GM21737 (cell line): Measurements from ENCODE around the gene GPBP1.
A peak's percentile ranks its signal among the peaks of the same experiment; 100 is the strongest.
"Not testable (repeated sequence)": the region's sequence is repeated elsewhere in the genome, so short reads cannot be mapped to it uniquely, and the experiment has no call there.

Source experiments
- ATAC-seq: cut with Tn5 transposase; IDR thresholded peaks from one replicate; pipeline ENCODE4 v1.9.1; 2021; ENCODE audit warnings: mild to moderate bottlenecking, moderate library complexity; ENCODE audit not compliant: unreplicated experiment

GPBP1 gene

DNA sequence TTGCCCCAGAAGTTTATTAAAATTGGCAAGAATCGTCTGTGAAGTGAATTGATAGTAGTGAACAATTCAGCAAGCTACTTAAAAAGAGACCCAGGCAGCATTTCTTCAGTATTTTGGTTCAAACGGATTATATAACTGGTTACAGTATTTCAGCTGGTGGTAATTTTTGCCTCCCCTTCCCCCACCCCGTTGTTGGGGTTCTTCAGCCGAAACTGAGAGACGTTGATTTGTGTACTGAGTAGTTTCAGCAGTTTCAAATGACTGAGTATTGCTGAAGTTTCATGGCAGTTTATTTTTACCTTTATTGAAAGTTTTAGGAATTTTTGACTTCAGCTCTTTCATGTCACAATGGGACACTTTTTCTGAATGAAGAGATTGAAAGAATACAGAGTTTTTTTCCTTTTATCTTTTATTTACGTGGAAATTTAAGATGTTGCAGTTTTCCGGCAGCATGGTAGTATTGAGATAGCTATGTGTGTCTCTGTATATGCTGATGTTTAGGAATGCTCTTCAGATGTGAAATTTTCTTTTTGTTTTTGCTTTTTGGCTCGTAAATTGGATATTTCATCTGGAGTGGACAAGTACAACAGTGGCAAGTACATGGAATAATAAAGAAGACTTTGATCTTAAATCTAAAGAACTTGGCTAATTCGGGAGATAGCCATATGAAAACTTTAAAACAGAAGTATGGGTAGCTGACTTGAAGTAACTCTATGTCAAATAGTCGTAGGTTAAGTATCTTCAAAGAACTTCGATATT, 1.9 kb downstream of the GPBP1 start:
- ATAC-seq, result peak; percentile 15

DNA sequence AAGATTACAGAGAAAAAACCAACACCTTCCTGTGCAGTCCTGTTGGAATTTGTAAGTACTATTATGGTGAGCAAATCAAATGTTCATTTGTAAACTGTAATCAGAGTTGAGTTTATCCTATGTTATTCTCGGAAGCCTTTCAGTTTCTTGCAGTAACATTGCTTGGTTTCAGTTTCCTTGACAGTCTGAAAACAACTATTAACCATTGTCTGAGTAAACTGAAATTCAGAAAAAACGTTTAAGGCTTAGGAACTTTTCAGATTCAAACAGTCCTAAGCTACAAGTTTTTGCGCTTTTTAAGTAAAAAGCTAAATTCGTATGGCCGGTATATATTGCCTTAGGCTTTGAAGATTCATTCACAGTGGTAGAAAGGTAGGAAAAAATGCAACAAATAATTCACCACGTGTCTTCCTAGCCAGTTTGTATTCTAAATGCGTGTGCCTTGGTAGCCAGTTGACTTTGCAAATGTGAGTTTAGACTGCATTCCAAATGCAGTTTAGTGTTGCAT, 2.5 kb downstream of the GPBP1 start:
- ATAC-seq, result no peak

- no peak for ATAC-seq
Measured at GRCh38 chr5:57177479-57178156, 3.8 kb downstream of the GPBP1 start.

DNA sequence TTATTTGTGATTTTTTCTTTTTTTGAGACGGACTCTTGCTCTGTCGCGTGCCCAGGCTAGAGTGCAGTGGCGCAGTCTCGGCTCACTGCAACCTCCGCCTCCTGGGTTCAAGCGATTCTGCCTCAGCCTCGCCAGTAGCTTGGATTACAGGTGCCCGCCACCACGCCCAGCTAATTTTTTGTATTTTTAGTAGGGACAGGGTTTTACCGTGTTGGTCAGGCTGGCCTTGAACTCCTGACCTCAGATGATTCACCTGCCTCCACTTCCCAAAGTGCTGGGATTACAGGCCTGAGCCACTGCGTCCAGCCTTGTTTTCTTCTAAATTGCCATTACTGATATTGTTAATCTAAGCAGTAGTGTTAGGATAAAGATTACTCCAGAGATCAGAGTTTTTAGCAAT, 4.4 kb downstream of the GPBP1 start:
- ATAC-seq, result not testable (repeated sequence)

DNA sequence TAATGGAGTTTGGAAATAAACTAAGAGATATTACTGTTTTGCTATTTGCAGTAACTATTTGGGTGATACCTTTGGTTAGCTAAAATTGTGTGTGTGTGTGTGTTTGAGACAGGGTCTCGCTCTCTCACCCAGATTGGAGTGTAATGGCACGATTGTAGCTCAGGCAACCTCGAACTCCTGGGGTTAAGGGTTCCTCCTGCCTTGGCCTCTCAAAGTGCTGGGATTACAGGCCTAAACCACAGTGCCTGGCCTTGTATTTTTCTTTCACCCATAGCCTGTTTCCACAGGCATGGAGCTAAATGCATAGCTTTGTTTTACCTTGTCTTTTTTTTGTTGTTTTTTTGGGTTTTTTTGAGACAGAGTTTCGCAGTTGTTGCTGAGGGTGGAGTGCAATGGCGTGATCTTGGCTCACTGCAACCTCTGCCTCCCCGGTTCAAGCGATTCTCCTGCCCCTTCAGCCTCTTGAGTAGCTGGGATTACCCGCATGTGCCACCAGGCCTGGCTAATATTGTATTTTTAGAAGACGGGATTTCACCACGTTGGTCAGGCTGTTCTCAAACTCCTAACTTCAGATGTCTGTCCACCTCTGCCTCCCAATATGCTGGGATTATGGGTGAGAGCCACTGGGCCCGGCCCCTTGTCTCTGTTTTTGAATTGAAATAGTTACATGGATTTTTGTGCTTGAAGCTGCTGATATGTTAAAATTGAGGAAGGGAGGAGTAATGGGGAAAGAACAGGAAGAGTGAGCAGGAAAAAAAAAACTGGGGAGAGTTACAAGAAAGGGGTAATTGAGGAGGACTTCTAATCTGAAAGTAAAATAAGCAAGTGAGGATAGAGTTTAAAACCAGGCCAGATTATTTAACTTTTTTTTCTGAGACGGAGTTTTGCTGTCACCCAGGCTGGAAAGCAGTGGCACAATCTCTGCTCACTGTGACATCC, 5.7 kb downstream of the GPBP1 start:
- no peak for ATAC-seq

- no peak for ATAC-seq
Measured at GRCh38 chr5:57181154-57181553, 7.3 kb downstream of the GPBP1 start.

DNA sequence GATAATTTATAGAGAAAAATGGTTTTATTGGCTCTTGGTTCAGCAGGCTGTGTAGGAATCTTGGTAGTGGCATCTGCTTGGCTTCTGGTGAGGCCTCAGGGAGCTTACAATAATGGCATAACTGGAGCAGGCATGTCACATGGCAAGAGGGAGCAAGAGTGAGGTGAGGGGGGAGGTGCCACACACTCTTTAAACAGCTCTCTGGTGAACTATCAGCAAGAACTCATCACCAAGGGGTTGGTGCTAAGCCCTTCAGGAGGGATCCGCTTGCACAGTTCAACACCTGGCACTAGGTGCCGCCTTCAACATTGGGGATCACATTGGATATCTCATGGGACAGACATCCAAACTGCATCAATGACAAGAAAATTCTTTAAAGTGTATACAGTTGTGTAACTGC, 10.5 kb downstream of the GPBP1 start:
- ATAC-seq, result no peak

DNA sequence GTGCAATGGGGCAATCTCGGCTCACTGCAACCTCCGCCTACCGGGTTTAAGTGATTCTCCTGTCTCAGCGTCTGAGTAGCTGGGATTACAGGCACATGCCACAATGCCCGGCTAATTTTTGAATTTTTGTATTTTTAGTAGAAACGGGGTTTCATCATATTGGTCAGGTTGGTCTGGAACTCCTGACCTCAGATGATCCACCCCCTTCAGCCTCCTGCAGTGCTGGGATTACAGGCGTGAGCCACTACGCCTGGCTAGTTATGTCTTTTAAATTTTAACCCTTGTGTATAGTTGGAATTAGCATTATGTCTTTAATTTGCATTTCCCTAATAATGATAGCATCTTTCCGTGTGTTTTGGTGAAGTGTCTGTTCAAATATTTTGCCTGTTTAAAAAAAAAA, 11.5 kb downstream of the GPBP1 start:
- ATAC-seq, result no peak

DNA sequence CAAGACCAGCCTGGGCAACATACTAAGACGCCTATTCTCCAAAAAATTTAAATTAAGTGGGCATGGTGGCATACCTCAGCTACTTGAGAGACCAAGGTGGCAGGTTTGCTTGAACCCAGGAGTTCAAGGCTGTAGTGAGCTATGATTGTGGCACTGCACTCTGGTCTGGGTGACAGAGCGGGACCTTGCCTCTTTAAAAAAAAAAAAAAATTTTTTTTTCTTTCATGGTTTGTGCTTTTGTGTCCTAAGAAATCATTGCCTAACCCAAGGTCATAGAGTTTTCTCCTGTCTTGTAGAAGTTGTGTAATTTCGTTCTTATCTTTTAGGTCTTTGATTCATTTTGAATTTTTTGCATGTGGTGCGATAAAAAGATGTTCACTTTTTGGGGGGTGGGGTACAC, 12.3 kb downstream of the GPBP1 start:
- ATAC-seq, result no peak

DNA sequence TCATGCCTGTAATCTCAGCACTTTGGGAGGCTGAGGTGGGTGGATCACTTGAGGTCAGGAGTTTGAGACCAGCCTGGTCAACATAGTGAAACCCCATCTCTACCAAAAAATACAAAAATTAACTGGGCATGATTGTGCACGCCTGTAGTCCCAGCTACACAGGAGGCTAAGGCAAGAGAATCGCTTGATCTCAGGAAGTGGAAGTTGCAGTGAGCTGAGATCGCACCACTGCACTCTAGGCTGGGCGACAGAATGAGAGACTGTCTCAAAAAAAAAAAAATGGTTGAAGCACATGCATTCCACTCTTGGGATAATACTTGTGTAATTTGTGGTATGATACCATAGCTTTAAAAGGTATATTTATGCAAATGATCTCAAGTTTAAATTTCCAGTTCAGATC, 14.1 kb downstream of the GPBP1 start:
- not testable (repeated sequence) for ATAC-seq

DNA sequence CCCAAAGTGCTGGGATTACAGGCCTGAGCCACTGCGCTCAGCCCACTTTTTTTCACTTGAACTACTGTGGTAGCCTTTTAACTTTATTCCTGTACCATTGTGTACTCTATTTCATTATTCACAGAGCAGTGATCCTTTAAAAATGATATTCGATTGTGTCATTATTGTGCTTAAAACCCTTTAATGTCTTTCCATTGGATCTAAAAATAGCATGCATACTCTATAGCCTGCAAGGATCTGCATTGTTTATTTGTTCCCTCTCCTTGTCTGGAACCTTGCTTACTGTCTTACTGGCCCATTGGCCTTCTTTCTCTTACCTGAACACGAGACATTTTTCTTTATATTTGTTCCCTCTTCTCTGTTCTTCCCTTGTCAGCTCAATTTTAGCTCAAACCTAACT, 15.7 kb downstream of the GPBP1 start:
- ATAC-seq, result no peak

- ATAC-seq, result no peak
Measured at GRCh38 chr5:57190593-57190992, 16.7 kb downstream of the GPBP1 start.

DNA sequence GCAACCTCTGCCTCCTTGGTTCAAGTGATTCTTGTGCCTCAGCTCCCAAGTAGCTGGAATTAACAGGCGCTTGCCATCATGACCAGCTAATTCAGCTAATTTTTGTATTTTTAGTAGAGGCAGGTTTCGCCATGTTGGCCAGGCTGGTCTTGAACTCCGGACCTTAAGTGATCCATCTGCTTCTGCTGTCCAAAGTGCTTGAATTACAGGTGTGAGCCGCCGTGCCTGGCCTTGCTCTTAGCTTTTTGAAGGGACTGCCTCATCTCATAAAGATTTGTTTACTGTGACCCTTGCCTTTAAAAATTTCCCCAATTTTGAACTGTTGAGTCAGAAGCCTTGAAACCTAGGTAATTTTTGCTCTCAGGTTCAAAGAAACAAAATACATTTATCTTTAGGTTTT, 17.3 kb downstream of the GPBP1 start:
- ATAC-seq, result no peak

- ATAC-seq, result no peak
Measured at GRCh38 chr5:57191986-57192385, 18.1 kb downstream of the GPBP1 start.

- ATAC-seq, result not testable (repeated sequence)
Measured at GRCh38 chr5:57192832-57193231, 19.0 kb downstream of the GPBP1 start.

GRCh38 chr5:57193757-57194413, 20.0 kb downstream of the GPBP1 start:
- ATAC-seq, result no peak

- ATAC-seq, result no peak
Measured at GRCh38 chr5:57194653-57195052, 20.8 kb downstream of the GPBP1 start.

GRCh38 chr5:57195060-57195459, 21.2 kb downstream of the GPBP1 start:
- ATAC-seq, result no peak

DNA sequence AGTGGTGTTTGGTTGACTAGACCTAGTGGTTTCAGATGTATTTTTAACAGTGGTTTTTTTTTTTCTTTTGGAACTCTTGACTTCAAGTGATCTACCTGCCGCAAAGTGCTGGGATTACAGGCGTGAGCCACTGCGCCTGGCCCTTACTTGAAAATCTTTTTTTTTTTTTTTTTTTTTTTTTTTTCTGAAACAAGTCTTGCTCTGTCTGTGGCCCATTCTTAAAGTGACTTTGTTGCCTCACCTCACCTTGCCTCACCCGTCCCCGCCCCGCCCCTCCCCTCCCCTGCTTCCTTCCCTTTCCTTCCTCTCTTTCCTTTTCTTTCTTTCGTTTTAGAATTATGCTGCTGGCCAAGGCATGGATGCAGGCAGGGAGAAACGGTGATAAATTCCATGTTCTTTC, 26.0 kb downstream of the GPBP1 start:
- ATAC-seq, result no peak

DNA sequence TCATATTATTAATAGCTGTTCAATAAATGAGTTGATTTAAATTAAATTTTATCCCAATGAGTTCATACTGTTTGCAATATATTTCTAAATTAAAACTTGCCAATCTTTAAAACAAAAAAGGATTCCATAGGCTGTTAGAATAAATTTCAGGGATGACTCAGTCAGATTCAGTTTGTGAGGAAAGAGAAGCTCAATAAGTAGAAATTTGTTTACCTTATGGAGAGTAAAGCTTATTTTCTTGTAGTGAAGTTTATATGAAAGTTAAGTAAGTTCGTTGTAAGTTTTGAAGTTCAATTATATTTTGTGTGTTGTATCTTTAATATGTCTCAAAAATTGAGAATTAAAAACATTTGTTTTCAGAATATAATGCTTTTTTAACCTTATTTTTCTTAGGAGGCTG, 29.0 kb downstream of the GPBP1 start:
- no peak for ATAC-seq
